Measurements from ENCODE around the gene RNF25.

GRCh38 chr2:218717262-218717661, 45.5 kb upstream of the RNF25 start:
- TF ChIP-seq CTCF (IDR thresholded peaks at IDR 0.05 in 8 of 11, conservative IDR thresholded peaks at IDR 0.05 in 3 of 11), result no peak
- no peak for TF ChIP-seq POLR2A (IDR thresholded peaks at IDR 0.05)
- no peak for TF ChIP-seq POLR2AphosphoS5 (IDR thresholded peaks at IDR 0.05)

All from spleen (tissue), 7 donors.